ENCODE data around the gene TANGO6.
"Not testable (repeated sequence)": the region's sequence is repeated elsewhere in the genome, so short reads cannot be mapped to it uniquely, and the experiment has no call there.

The TANGO6 gene

DNA sequence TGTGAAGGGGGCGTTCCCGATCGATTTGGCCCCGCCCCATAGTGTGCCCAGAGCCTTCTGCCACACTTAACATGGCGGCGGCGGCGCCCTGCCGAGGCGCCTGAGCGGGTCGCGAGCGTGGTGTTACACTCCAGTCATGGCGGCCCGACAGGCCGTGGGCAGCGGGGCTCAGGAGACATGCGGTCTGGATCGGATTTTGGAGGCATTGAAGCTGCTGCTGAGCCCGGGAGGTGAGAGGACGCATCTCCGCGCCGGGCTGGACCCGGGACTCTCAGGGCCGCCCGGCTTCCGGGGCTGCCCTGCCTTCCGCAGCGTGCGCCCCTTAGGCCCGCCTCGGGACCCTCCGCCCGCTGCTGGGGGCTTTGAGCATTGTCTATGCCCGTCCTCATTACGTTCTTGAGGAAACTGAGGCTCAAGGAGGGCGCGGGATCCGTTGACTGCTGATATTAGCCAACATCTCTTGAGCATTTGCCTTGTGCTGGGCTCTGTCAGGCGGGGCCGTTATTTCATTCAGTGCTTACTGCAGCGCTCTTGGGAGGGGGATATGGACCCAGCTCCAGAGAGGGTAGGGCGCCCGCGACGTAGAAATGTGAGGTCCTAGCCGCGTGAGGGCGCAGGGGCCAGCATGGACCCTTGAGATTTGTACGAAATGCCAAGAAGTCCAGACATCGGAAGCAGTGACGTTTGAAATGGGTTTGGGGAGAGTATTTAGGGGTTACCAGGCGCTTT lies at the start of gene TANGO6:
Gene TANGO6 (plus strand): TSS at position 50 of the 729 bp plus-strand sequence. CDS start 87 bp downstream, at position 137.
- peak; percentile 91 for DNase-seq

DNA sequence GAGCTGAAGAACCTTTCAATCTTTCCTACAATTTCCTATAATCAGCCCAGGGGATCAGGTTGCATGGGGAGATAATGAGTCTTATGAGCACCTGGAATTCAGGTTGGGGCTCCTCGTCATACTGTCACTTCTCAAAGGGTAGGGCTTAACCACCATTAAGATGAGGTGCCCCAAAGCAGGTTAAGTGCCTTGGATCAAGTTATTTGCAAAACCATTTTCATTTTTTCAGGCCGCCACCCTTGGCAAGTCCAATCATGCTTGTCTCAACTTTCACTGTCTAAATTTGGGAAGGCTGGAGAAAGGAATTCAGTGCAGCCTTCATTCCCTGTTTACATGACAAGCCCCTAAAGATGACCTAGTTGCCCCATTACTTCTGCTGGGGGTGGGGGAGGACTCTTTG lies 44.9 kb upstream of the TANGO6 start:
- DNase-seq = peak; percentile 74

DNA sequence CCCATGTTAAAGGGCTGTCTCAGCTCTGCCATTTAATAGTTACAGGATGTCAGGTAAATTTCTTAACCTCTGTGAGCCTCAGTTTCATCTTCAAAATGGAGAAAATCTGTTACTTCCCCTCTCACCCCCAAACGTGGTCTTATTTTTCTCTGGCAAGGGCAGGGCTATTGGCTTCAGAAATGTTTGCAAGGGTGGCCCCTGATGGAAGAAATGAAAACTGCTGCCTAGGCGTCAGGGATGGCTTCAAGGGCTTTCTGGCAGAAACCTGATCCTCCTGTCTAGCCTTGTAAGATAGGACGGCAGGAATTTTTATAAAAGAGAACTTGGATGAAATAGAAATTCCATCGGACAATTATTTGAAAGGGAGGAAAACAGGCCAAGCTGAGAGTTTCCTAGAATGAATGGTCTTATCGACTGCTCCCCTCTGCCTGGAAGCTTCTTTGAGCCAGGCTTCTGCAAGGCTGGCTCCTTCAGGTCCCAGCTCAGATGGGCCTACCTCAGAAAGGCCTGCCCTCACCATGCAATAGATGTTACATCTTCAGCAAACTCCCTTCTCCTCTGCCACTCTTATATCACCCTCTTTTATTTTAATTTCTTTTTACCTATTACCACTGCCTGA lies 43.0 kb upstream of the TANGO6 start:
- DNase-seq = peak; percentile 85

DNA sequence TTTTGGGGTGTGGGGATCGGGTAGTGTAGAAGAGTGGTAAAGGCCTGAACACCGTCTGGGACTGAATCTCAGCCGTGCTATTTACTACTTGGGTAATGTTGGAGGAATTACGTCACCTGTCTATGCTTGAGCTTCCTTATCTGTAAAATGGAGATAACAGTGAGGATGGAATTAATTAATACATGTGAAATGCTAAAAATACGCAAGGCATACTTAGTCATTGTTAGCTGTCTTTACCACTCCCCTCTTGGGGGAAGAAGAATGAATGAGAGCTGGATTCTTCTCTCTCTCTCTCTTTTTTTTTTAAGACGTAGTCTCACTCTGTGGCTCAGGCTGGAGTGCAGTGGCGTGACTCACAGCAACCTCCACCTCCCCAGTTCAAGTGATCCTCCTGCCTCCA lies 41.1 kb upstream of the TANGO6 start:
- no peak for DNase-seq

DNA sequence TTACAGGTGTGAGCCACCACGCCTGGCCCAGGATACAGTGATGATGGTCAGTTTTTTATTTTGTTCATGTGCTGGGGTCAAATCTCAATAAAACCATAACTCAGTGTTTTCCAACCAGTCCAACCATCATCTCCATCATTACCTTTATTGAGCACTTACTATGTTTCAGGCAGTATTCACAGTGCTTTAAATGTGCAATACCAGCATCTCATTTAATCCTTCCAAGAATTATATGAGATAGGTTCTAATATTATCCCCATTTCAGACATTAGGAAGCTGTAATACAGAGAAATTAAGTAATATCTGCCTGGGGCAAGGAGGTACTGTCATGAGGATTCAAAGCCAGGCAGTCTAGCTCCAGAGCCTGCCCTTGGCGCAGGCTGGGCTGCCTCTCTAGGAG lies 36.9 kb upstream of the TANGO6 start:
- DNase-seq = no peak

DNA sequence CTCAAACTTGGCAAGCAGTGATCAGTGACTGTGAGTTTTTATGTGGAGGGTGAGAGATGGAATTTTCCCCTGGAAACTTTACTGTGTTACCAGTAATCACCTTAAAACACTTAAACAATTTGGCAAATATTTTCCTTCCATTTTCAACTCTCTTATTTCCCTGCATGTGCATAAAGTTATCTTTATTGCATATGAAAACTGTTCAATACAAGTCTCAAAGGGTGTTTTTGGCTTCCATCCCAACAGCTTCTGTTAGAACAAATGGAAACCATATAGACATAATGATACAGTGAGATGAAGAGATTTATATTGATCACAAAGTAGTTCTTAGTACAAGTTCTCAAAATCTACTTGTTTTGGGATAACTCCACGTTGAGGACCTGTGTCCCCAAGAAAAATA lies 36.4 kb upstream of the TANGO6 start:
- no peak for DNase-seq

DNA sequence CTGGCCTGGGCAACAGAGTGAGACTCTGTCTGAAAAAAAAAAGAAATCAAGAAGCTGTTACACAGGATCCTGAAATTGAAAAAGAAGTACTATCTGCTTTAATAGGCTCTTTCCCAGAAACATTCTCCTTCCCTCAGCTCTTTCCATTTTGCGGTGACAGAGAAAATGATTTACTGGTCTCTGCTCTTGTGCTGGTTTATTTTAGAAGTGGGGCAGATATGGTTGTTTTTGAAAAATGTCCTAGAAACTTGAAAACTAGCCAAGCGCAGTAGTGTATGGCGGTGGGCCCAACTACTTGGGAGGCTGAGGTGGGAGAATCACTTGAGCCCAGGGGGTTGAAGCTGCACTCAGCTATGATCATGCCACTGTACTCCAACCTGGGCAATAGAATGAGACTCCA lies 28.8 kb upstream of the TANGO6 start:
- no peak for DNase-seq

DNA sequence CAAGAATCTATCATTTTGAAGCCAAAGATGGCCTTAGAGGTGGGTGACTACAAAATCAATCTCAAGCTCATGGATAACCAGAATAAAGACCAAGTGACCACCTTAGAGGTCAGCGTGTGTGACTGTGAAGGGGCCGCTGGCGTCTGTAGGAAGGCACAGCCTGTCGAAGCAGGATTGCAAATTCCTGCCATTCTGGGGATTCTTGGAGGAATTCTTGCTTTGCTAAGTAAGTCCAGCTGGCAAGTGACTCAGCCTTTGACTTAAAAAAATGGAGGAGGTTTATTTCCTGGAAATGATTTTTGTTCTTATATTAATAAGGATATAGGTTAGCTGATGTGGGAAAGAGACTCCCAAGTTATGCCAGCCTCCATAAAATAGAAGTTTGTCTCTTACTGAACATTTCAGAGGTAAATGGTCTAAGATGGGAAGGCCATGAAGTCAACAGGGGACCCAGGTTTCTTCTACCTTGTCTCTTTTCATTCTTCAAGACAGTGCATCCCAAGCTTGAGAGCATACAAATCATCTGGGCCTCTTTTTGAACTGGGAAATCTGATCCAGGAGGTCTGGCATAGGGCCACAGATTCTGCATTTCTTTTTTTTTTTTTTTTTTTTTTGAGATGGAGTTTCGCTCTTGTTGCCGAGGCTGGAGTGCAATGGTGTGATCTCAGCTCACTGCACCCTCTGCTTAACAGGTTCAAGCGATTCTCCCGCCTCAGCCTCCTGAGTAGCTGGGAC lies 19.8 kb upstream of the TANGO6 start:
- DNase-seq = peak; percentile 46

DNA sequence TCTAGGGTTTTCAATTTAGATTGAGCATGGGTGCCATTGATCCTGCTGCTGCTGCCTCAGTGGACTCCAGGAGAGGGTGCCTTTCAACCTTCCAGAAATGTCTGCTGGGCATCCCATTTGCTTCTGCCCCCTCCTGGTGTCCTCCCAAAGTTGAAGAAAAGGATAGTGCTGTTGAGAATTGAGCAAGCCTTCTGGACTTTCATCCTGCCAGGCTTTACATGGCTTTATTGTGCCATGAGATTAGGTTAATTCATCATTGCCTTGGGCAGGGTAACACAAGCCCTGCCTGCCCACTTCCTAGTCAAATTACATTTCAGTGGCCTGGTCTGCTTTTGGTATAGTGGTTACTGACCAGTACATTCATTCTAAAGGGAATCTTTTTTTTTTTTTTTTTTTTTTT lies 17.9 kb upstream of the TANGO6 start:
- no peak for DNase-seq

DNA sequence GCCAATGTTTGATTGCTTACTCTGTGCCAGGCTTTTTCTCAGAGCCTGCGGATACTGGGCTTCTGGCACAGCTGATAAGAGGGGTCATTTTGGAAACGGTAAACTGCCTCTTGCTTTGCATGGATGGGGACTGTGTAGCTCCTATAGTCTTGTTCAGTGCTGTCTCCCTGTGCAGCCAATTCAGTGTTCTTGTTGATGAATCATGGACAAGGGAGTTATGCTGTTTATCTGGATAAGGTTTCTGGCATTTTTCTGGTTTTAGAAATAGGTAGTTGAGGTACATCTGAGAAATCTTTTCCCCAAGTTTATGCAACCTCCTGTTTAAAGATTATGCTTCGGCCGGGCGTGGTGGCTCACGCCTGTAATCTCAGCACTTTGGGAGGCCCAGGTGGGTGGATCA lies 16.7 kb upstream of the TANGO6 start:
- no peak for DNase-seq

DNA sequence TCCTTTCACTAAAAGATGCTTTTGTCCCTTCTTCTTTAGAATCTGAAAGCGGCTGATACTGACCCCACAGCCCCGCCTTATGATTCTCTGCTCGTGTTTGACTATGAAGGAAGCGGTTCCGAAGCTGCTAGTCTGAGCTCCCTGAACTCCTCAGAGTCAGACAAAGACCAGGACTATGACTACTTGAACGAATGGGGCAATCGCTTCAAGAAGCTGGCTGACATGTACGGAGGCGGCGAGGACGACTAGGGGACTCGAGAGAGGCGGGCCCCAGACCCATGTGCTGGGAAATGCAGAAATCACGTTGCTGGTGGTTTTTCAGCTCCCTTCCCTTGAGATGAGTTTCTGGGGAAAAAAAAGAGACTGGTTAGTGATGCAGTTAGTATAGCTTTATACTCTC lies 10.1 kb upstream of the TANGO6 start:
- DNase-seq = no peak

DNA sequence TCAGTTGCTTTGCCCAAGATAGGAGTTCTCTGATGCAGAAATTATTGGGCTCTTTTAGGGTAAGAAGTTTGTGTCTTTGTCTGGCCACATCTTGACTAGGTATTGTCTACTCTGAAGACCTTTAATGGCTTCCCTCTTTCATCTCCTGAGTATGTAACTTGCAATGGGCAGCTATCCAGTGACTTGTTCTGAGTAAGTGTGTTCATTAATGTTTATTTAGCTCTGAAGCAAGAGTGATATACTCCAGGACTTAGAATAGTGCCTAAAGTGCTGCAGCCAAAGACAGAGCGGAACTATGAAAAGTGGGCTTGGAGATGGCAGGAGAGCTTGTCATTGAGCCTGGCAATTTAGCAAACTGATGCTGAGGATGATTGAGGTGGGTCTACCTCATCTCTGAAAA lies 8.8 kb upstream of the TANGO6 start:
- DNase-seq = no peak

DNA sequence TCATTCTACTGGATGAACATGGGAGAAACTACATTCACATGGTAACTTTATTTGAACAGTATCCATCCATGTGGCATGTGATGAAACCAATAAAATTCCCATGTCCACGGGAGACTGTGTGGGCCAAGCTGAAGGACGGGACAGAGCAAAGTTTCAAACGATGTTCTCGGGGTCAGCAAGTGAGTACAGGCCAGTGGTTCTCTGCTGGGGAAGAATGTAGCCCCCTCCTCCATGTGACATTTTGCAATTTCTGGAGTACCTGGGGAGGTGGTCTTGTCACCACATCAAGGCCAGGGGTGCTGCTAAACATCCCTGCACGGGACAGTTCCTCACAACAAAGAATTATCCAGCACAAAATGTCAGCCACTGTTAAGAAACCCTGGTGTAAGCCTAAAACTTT lies 7.4 kb upstream of the TANGO6 start:
- no peak for DNase-seq

DNA sequence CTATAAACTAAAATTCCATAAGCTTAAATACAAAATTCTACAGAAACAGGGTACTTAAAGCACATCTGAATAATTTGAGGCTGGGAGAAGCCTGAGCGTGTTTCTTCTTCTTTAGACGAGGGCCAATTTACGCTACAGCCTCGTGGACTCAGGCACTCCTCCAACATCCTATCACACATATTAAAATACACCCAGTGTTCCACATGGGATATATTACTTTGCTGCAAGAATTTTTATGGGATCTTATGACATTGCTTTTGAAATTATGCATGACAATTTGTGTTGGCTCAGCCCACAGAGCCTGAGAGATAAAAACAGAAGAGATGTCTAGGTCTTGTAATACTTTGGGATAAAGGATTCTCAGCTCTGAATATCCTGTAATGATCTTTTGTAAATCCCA lies 3.5 kb upstream of the TANGO6 start:
- DNase-seq = no peak

DNA sequence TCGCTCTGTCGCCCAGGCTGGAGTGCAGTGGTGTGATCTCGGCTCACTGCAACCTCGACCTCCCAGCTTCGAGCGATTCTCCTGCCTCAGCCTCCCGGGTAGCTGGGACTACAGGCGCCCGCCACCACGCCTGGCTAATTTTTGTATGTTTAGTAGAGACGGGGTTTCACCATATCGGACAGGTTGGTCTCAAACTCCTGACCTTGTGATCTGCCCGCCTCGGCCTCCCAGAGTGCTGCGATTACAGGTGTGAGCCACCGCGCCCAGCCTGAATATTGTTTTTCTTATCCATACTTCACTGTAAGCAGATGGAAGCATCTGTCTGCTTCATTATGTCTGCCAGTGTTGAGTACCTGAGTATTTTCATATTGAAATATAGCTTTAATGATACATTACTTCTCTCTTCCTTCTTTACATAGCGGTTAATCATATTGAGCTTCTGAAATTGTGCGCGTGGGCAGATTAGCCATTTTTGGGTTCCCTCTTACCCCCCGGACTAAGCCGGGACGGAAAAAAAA lies 308 bp upstream of the TANGO6 start:
- DNase-seq = not testable (repeated sequence)

DNA sequence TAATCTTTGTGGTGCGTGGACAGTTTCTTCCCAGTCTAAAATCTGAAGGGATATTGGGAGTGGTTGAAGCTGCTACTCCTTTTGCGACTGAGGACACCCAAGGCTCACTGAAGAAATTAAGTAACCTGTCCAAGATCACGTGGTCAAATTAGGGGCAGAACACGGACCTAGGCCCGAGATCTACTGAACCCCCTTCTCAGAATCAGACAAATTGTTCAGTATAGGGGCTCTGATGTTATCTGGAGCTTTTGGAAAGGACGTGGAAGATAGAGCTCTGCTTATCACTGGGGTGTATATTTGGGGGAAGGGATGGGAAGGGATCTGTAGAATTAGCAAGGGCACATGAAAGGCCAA lies 857 bp downstream of the TANGO6 start:
- DNase-seq = no peak

DNA sequence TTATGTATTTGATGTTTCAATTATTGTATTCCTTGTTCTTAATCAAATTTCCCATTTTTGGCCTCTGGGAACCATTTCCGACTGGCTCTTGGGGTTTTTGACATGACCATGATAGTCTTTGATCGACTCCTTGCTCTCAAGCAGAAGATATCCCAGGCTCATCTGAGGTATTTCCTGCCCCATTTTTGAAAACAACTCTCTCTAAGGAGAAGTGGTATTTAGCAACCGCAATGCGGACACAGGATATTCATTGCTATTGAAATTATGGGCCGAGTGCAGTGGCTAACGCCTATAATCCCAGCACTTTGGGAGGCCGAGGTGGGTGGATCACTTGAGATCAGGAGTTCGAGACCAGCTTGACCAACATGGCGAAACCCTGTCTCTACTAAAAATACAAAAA lies 5.5 kb downstream of the TANGO6 start:
- no peak for DNase-seq

DNA sequence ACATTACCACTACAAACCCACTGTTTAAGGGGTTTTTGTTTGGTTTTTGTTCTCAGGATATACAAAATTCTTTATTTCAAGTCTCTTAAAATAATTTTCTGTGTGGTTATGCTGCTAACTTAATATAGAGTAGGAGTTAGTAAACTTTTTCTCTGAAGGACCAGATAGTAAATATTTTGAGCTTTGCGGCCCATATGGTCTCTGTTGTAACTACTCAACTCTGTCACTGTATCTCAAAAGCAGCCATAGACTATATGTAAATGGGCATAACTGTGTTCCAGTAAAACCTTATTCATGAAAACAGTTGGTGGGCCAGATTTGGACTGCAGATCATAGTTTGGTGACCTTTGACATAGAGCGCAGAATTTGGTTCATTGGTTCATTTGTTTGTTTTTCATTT lies 7.2 kb downstream of the TANGO6 start:
- DNase-seq = no peak

DNA sequence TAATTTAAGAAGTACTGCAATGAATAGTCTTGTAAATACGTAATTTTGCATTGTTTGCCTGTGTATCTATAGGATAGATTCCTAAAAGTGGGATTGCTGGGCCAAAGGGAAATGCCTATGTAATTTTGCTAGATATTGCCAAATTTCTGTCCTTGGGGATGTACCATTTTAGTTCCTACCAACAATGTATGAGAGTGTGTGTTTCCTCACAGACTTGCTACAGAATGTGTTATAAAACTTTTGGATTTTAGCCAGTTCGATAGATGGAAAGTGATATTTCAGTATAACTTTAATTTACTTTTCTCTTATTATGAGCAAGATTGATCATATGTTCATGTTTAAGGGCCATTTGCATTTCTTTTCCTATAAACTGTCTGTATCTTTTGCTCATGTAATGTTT lies 8.3 kb downstream of the TANGO6 start:
- DNase-seq = no peak

DNA sequence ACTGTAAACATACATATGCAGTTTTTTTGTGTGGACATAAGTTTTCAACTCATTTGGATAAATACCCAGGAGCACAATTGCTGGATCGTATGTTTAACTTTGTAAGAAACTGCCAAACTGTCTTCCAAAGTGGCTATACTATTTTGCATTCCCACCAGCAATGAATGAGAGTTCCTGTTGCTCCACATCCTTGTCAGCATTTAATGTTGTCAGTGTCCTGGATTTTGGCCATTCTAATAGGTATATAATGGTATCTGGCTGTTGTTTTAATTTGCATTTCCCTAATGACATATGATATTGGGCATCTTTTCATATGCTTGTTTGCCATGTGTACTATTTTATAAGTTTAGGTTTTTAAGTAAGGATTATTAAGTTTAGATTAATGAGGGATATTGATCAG lies 14.1 kb downstream of the TANGO6 start:
- DNase-seq = no peak

DNA sequence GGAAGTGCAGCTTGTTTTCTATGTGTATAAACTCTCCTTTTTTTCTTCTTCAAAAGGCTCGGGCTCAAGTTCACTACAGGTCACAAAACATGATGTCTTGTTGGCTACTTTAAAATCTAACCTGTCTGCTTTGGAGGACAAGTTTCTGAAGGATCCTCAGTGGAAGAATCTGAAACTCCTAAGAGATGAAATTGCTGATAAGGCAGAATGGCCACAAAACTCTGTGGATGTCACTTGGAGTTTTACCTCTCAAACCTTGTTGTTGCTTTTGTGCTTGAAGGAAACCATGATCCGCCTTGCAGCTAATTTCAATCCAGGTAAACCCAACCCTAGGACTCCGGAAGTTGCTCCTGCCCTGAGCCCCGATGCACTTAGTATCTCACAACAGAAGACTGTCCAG lies 16.5 kb downstream of the TANGO6 start:
- no peak for DNase-seq

DNA sequence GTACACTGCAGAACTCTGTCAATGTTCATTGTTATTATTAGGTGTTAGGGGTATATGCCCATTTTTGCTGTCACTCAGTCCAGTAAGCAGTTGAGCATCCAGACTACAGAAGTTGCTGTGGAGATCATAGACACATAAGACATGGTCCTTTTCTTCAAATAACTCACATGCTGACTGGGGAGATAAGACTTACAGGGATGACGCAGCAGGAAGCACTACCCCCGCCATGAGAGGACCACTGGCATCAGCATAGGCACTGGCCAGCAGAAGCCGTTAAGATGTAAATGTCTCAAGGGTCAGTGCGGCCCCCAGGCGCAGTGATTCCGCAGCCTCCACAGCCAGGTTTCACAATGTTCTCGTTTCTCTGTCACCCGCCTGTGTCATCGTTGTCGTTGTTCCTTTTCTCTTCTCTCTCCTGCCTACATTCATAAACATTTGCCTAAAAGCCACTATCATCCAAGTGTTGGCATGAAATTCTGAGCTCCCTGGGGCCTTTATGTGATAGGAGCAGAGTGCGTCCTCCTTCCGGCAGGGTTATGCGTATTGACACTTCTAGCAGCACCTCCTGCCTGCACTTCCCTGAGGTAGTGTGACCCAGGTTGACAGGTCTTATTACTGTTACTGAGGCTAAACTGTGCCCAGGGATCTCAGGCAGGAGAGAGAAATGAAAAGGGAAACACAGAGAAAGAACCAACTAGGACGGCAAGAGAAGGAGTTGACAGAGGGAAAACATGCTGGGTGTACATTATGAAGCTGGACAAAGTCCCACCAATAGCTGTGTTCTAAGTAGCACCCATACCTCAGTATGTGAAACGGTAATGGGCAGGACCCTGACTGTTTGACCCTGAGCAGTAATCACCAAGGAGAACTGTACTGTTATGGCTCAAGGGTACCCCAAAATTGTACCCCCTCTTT lies 17.9 kb downstream of the TANGO6 start:
- no peak for DNase-seq

DNA sequence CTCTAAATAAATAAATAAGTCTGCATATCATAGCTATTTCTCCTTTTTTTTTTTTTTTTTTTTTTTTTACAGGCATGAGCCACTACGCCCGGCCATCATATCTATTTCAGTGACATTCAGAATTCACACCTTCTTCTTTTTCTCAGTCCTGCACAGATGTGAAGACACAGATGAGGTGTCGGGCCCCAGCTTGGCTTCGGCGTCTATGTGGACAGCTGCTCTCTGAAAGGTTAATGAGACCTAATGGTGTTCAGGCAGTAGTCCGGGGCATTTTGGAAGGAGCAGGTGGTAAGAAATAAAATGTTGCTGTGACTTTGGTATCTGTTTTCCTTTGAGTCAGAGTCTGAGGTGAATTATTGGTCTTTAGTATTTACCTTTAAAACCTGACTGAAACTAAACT lies 23.6 kb downstream of the TANGO6 start:
- DNase-seq = peak; percentile 85

Measured in NCI-H2171 treated with DMSO at 0.1 percent for 48 hours (cell line).